ENCODE data around the gene ACTN3.
A peak's percentile ranks its signal among the peaks of the same experiment; 100 is the strongest.

The ACTN3 gene

DNA sequence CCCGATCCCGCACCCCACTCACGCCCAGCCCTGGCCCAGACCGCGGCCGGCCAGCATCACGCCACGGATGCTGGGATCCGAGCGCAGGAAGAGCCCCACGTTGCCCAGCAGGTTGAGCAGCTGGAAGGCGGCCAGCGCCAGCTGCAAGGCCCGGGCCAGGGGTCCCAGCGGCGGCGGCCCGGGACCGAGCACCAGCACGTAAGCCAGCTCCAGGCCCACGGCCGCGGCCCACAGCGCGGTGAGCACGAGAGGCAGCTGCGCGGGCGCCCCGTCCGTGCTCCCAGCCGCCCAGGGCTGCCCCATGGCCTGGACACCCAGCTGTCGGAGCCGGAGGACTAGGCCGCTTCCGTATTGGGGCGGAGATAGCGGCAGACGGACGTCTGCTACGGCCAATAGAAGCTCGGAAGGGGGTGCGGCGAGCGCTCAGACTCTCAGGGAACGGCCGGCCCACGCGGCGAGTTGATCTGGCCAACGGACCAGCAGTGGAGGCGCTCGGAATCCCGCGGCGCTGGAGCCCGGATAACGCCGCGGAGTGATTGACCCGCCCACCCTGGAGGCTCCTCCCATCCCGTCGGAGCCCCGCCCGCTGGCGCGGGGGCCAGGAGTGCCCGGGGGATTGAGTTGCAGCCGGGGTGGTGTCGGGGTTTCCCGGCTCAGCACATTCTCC is 869 bp upstream of the ACTN3 start, which contains the start of gene ZDHHC24:
TSS of gene ZDHHC24 (minus strand) at position 348 of the 667 bp plus-strand sequence. CDS start at position 303, 45 bp downstream.
- DNase-seq (ENCODE audit: low read depth), result peak; percentile 97

DNA sequence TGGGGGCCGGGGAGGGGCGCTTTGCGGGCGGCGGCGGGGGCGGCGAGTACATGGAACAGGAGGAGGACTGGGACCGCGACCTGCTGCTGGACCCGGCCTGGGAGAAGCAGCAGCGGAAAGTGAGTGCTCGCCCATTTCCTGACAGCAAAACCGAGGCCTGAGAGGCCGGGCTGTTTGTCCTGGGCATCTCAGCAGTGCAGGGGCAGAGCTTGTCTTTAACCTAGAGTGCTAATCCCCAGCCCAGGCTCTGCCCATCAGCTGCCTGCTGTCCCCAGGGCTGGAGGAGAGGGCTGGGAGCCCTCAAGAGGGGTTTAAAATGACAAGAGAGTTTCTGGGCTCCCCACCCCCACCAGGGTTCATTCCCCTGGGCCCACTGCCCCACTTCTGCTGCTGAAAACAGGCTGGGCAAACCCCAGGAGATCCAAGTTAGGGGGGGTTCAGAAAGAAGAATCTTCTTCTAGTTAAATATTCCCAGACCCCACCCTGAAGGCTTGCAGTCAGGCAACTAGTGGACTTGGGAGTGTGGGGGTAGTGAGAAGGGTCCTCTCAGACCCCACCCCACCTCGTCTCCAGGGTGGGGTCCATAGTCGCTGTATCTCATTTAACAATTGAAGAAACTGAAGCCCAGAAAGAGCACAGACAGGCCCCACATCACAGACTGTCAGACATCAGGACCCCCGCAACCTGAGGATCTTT is 411 bp downstream of the ACTN3 start:
- no peak for DNase-seq (ENCODE audit: low read depth)

GRCh38 chr11:66547662-66548009 is 933 bp downstream of the ACTN3 start:
- no peak for DNase-seq (ENCODE audit: low read depth)

GRCh38 chr11:66548041-66548440 is 1.3 kb downstream of the ACTN3 start:
- DNase-seq (ENCODE audit: low read depth), result no peak

GRCh38 chr11:66548774-66549630 is 2.3 kb downstream of the ACTN3 start:
- no peak for DNase-seq (ENCODE audit: low read depth)

- DNase-seq (ENCODE audit: low read depth), result no peak
These were observed 3.0 kb downstream of the ACTN3 start for GRCh38 chr11:66549696-66550095.

DNA sequence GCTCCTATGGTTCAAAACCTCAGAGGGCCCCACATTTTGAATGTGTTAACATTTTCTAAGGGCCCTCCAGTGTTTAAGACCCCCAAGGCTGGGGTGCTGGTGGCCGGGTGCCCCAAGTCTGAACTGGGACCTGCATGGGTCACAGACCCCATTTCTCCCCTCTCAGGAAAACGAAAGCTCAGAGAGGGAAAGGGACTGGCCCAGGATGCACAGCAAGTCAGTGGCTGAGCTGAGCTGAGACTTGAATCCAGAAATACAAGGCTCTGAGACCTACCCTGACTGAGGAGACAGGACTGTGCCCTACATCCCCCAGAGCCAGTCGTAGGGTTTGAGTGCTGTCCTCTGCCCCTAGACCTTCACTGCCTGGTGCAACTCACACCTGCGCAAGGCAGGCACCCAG is 4.2 kb downstream of the ACTN3 start:
- no peak for DNase-seq (ENCODE audit: low read depth)

DNA sequence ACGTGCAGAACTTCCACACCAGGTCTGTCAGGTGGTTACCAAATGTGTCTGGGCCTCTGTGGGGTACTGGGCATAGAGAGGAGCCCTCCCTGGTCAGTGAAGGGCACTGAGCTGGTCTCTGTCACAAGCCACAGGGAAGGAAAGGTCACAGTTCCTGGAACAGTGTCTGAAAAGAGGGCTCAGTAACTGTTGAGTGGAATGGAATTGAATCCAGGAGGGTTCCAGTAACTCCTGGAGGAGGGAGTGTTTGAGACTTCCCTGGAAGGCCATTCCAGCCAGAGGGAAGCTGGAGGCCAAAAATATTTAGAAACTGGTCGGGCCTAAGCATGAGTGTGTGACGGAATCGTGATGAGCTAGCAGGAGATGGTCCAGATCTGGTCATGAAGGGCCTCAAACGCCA is 7.9 kb downstream of the ACTN3 start:
- DNase-seq (ENCODE audit: low read depth), result no peak

DNA sequence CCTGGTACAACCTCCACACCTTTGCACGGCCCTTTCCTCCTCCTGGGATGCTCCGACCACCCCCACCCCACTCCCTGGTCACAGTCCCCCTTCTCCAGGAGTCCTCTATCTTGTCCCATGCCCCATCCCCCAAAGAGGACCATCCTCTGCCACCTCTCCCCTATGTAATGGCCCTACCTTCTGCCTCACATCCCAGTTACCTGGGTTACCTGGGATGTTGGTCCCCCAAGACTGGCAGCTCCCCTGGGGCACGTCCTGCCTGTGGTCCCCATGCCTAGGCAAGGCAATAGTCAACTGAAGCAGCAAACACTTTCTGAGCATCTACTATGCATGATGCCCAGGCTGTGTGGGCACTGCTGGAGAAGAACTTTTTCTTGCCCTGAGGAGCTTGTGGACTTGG is 8.7 kb downstream of the ACTN3 start:
- no peak for DNase-seq (ENCODE audit: low read depth)

DNA sequence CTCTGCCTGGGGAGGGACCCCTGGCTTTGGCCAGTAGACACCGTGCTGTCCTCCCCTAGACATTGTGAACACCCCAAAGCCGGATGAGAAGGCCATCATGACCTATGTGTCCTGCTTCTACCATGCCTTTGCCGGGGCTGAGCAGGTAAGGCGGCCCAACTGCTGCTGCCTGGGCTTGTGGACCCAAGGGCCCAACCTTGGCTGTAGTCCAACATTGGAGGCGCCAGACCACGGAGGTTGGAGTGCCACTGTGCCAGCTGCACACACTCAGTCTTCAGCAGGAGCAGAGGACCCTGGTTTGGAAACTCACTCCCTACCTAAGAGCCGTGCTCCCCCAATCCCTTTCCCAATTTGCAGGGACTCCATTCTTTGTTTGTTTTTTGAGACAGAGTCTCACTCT is 9.4 kb downstream of the ACTN3 start:
- DNase-seq (ENCODE audit: low read depth), result no peak

DNA sequence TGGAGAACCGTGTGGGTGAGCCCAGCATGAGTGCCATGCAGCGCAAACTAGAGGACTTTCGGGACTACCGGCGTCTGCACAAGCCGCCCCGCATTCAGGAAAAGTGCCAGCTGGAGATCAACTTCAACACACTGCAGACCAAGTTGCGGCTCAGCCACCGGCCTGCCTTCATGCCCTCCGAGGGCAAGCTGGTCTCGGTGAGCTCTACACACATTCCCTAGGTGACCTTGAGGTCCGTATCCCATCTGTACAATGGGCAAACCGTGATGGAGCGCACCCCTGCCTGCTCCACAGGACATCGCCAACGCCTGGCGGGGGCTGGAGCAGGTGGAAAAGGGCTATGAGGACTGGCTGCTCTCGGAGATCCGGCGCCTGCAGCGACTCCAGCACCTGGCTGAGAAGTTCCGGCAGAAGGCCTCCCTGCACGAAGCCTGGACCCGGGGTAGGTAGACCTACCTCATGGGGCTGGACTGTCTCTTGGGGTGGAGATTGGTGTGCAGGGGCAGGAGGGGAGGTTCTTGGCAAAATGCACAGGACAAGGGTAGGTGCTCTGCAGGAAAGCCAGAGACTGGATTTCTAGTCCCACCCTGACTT is 11.1 kb downstream of the ACTN3 start:
- DNase-seq (ENCODE audit: low read depth), result no peak

DNA sequence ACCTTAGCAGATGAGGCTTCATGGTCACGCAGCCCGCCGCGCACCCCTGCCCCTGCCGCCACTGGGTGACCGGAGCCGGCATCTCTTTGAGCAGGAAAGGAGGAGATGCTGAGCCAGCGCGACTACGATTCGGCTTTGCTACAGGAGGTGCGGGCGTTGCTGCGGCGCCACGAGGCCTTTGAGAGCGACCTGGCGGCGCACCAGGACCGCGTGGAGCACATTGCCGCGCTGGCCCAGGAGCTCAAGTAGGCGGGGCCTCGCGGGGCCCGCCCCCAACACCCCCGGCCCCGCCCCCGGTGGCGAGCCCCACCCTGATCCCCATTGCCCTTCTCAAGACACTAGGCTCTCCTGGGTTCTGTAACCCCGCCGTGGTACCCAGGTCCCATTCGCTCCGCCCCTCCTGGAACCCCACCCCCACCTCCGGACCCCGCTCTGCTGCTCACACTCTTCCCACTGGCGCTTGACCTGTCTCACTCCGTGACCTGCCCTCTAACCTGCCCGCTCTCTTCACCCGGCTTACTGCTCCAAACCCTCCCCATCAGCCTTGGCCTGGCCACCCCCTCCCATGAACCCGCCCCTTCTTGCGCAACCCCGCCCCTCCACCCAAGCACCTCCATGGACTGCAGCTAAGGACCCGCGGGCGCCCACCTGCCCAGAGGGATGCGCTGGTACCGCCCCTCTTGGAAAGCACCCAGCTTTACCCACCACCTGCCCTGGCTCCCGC is 12.6 kb downstream of the ACTN3 start:
- DNase-seq (ENCODE audit: low read depth), result no peak

GRCh38 chr11:66559866-66560676 is 13.4 kb downstream of the ACTN3 start:
- no peak for DNase-seq (ENCODE audit: low read depth)

DNA sequence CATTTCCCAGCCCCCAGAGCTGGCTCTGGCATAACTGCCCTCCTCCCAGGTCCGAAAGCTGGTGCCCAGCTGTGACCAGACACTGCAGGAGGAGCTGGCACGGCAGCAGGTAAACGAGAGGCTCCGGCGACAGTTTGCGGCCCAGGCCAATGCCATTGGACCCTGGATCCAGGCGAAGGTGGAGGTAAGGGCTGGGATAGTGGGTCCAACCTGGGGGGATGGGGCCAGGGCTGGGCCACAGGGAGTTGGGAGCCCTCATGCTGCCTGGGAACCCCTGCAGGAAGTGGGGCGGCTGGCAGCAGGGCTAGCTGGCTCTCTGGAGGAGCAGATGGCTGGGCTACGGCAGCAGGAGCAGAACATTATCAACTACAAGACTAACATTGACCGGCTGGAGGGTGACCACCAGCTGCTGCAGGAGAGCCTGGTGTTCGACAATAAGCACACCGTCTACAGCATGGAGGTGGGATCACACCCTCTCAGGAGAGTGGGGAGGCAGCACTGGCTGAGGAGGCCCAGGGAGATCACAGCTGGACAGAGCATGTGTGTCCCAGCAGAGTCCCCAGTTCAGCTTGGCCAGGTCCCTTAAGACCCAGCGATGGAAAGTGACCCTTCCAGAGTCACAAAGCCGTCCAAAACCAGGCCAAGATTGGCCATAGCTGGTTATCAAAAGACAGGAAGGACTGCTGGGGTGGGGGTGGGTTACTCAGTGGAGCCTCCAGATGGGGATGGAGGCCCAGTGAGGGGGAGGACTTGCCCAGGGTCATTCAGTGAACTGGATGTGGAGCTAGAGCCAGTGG is 14.7 kb downstream of the ACTN3 start:
- DNase-seq (ENCODE audit: low read depth), result no peak

DNA sequence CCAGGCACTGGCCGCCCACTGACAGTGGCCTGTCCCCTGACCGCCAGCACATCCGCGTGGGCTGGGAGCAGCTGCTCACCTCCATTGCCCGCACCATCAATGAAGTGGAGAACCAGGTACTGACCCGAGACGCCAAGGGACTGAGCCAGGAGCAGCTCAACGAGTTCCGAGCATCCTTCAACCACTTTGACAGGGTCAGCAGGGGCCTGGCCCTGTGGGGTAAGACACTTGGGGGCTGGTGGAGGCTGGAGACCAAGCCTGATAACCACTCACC is 15.2 kb downstream of the ACTN3 start:
- no peak for DNase-seq (ENCODE audit: low read depth)

DNA sequence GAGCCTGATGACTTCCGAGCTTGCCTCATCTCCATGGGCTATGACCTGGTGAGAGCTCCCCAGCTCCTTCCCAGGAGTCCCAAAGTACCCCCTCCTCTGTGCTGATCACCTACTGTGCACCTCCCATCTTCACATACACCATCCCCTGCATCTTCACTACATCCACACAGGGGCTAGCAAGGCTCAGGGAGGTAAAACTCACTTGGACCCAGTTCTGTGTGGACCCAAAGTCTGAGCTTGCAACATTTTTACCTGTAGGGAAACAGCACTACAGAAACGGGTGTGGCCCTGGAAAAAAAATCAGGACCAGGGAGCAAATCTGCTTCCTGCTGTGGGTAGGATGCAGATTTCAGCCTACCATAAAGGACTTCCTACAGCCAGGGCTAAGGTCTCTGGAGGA is 15.6 kb downstream of the ACTN3 start:
- no peak for DNase-seq (ENCODE audit: low read depth)

DNA sequence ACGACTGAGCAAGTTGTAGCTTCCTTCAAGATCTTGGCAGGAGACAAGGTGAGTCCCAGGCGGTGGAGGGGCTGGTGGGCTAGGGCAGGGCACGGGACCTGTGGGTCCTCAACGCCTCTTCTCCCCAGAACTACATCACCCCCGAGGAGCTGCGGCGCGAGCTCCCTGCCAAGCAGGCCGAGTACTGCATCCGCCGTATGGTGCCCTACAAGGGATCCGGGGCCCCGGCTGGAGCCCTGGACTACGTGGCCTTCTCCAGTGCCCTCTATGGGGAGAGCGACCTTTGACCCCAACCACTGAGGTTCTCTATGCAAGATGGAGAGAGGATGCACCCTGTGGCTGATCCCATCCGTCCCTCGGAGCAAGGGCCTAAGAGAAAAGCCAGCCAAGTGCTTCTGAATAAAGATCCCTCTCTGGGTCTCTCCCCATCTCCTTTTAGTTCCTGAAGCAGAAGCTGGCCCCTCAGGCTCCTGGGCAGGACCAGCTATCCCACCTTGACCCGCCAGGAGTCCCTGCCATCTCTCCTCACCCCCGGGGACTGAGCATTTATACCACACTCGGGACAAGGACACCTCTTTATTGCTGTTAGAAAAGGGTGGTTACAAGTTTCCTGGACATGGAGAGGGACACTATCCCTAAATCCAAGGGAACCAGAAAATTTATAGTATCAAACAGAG is 16.3 kb downstream of the ACTN3 start:
- no peak for DNase-seq (ENCODE audit: low read depth)

DNA sequence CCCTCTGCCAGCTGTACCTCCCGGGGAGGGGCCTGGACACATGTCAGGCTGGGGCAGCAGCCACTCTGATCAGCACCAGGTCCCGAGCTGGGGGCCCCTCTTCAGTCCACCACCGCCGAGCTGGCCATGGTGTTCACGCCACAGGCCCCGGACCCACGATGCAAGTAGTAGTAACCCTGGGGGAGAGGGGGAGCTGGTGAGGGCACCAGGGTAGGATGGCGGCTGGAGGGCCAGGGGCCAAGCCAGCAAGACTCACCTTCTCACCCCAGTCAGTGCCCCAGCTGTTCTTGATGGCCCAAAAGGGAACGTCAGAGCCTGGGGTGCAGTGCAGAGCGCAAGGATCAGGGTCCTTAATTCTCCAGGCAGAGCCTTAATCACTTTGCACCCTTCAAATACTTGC is 17.1 kb downstream of the ACTN3 start:
- DNase-seq (ENCODE audit: low read depth), result no peak

- DNase-seq (ENCODE audit: low read depth), result no peak
These were observed 17.8 kb downstream of the ACTN3 start for GRCh38 chr11:66564538-66564937.

- DNase-seq (ENCODE audit: low read depth), result no peak
These were observed 18.3 kb downstream of the ACTN3 start for GRCh38 chr11:66564984-66565383.

Measured in stromal cell of bone marrow (primary cell).